Caco-2 (cell line): ENCODE results near the gene NOP10. TPM values are rescaled to one million over a fixed set of nuclear protein-coding genes. Genes with fewer than 3 reads are reported as not detected.

Experiments used
- BruUV-seq: library from RNA; stranded (reverse); fragments of 400-500 nt; replicated peaks from 2 replicates; lab custom pipeline; 2021; lab: Mats Ljungman, UMichigan
- CTCF ChIA-PET: fragments of 300-600 bp; sonication (Branson Sonifier 250); formaldehyde crosslinking; loops from one replicate; lab custom pipeline; 2022; ENCODE audit warnings: antibody characterized with exemption; lab: Charles Lee
- POLR2A ChIA-PET: fragments of 300-600 bp; sonication (Branson Sonifier 250); formaldehyde crosslinking; loops from one replicate; lab custom pipeline; 2022; ENCODE audit warnings: antibody characterized with exemption; lab: Charles Lee
- DNase-seq, 2 experiments: peaks; one replicate each; pipeline versions ENCODE4 v3.0.0 to v3.0.0-alpha.2; 2020 to 2022
- H3K27me3 ChIP-seq: replicated peaks from 2 replicates; pipeline ENCODE4 v1.6.0; 2011; ENCODE audit warnings: low read length; ENCODE audit not compliant: control insufficient read depth, insufficient read depth
- H3K36me3 ChIP-seq: 2 replicates; pipeline ENCODE4 v1.5.1; 2011; ENCODE audit warnings: low read length; ENCODE audit not compliant: control insufficient read depth, insufficient read depth
- H3K4me1 ChIP-seq: fragments of 250-450 bp; sonication (Bioruptor Pico); 2 replicates; pipeline ENCODE4 v1.5.1; 2020; ENCODE audit warnings: mild to moderate bottlenecking
- H3K4me3 ChIP-seq: 2 replicates; pipeline ENCODE4 v1.5.1; 2011; ENCODE audit warnings: low read depth, mild to moderate bottlenecking, control low read depth, low read length
- H3K9me3 ChIP-seq: fragments of 250-450 bp; sonication (Bioruptor Pico); 2 replicates; pipeline ENCODE4 v1.5.1; 2020; ENCODE audit warnings: mild to moderate bottlenecking, moderate library complexity
- H3K27ac Mint-ChIP-seq: one replicate; pipeline ENCODE4 v1.8.0; 2022; ENCODE audit warnings: mixed read lengths; ENCODE audit not compliant: unreplicated experiment
- H3K27me3 Mint-ChIP-seq: one replicate; pipeline ENCODE4 v1.8.0; 2022; ENCODE audit warnings: mixed read lengths; ENCODE audit not compliant: insufficient read depth, unreplicated experiment
- H3K36me3 Mint-ChIP-seq: one replicate; pipeline ENCODE4 v1.8.0; 2022; ENCODE audit warnings: mild to moderate bottlenecking, mixed read lengths; ENCODE audit not compliant: insufficient read depth, unreplicated experiment
- H3K4me1 Mint-ChIP-seq: one replicate; pipeline ENCODE4 v1.8.0; 2022; ENCODE audit warnings: low read depth, mixed read lengths; ENCODE audit not compliant: unreplicated experiment
- H3K4me3 Mint-ChIP-seq: one replicate; pipeline ENCODE4 v1.8.0; 2022; ENCODE audit warnings: mild to moderate bottlenecking, moderate library complexity, mixed read lengths; ENCODE audit not compliant: unreplicated experiment
- H3K9me3 Mint-ChIP-seq: one replicate; pipeline ENCODE4 v1.8.0; 2022; ENCODE audit warnings: mixed read lengths; ENCODE audit not compliant: unreplicated experiment
- CTCF ChIP-seq, 2 experiments: fragments of 200-600 bp in 1 of 2; IDR thresholded peaks; 1 replicate in 1 of 2; 2 replicates in 1 of 2; pipeline versions ENCODE4 v1.5.1 to v1.8.0; 2011 to 2022; ENCODE audit warnings: antibody characterized with exemption in 1 of 2, control low read depth in 1 of 2, inconsistent platforms in 1 of 2, low read depth in 1 of 2, low read length in 1 of 2, mild to moderate bottlenecking in 1 of 2, moderate library complexity in 1 of 2; ENCODE audit not compliant: insufficient read depth in 1 of 2, severe bottlenecking in 1 of 2, unreplicated experiment in 1 of 2
- intact Hi-C: fragments of 100-400 bp; cut with micrococcal nuclease; formaldehyde crosslinking; loops from one replicate; pipeline ENCODE4 v1.10.0; 2022; ENCODE audit not compliant: unreplicated experiment
- total RNA-seq: library from RNA; stranded (reverse); gene quantifications from 2 replicates; pipeline ENCODE4 v1.2.3, GENCODE V29; 2022

NOP10 gene
- total RNA-seq, 1 experiment from 2014 or later: 171 TPM

GRCh38 chr15:34365091-34365825 is 22.3 kb upstream of the NOP10 start:
- Mint-ChIP-seq H3K4me3 (peak overlapping the region; percentile 94), H3K9me3 (no peaks in the 10 kb centered on the region), H3K27me3 (no peaks in the 10 kb centered on the region), H3K27ac (peak overlapping the region; percentile 60), H3K4me1 (peaks cover 10% of the 10 kb centered on the region), H3K36me3 (peaks cover 17% of the 10 kb centered on the region)
- Histone ChIP-seq H3K36me3 (no peaks in the 10 kb centered on the region), H3K27me3 (no peaks in the 10 kb centered on the region), H3K4me1 (peaks cover 13% of the 10 kb centered on the region), H3K4me3 (no peak overlapping the region), H3K9me3 (no peaks in the 10 kb centered on the region)
- CTCF ChIA-PET: no interaction called here
- TF ChIP-seq CTCF (IDR thresholded peaks at IDR 0.05; ENCODE audit: insufficient read depth in 1 of 2, low read depth in 1 of 2, low read length in 1 of 2, severe bottlenecking in 1 of 2, unreplicated experiment in 1 of 2): no peak
- POLR2A ChIA-PET: interaction anchor here (0.8 kb wide), 2 partner anchors 27 to 72 kb away, joined by 3 to 4 read pairs; partner anchors contain the start of gene GOLGA8A
- intact Hi-C loops: loop anchor here (5.0 kb wide), 1 partner anchor 263 kb away; the partner anchor contains the start of genes EMC7 and PGBD4
- DNase-seq: no peak
- no TSS peak for BruUV-seq

DNA sequence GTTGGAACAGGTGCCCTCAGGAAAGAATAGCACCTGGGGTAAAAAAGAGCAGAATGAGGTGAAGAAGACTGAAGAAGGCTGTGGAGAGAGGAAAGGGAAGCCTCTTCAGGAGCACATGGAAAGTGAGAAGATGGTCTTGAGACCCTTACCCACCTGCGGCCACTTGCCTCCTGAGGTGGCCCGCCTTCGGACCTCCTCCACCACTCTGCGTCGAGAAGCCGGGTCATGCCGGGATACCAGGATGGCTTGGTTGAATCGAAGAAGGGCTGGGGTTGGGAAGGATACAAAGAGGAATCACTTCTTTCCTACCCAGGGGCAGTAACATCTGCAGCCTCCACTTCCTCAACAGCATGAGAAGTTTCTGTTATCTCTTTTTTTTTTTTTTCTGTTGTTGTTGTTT is 21.1 kb upstream of the NOP10 start:
- DNase-seq: no peak
- H3K27ac Mint-ChIP-seq: no peak overlapping the region
- Histone ChIP-seq H3K4me3 (no peak overlapping the region), H3K36me3 (no peaks in the 10 kb centered on the region), H3K4me1 (peaks cover 22% of the 10 kb centered on the region), H3K9me3 (no peaks in the 10 kb centered on the region), H3K27me3 (no peaks in the 10 kb centered on the region)
- no TSS peak for BruUV-seq
- ChIA-PET POLR2A (no interaction called here), CTCF (no interaction called here)
- intact Hi-C loops: no loop called here
- H3K4me1 Mint-ChIP-seq: peaks cover 16% of the 10 kb centered on the region
- H3K36me3 Mint-ChIP-seq: peaks cover 24% of the 10 kb centered on the region
- no peak overlapping the region for H3K4me3 Mint-ChIP-seq
- TF ChIP-seq CTCF (IDR thresholded peaks at IDR 0.05; ENCODE audit: insufficient read depth in 1 of 2, low read depth in 1 of 2, low read length in 1 of 2, severe bottlenecking in 1 of 2, unreplicated experiment in 1 of 2): no peak
- no peaks in the 10 kb centered on the region for H3K9me3 Mint-ChIP-seq
- no peaks in the 10 kb centered on the region for H3K27me3 Mint-ChIP-seq

DNA sequence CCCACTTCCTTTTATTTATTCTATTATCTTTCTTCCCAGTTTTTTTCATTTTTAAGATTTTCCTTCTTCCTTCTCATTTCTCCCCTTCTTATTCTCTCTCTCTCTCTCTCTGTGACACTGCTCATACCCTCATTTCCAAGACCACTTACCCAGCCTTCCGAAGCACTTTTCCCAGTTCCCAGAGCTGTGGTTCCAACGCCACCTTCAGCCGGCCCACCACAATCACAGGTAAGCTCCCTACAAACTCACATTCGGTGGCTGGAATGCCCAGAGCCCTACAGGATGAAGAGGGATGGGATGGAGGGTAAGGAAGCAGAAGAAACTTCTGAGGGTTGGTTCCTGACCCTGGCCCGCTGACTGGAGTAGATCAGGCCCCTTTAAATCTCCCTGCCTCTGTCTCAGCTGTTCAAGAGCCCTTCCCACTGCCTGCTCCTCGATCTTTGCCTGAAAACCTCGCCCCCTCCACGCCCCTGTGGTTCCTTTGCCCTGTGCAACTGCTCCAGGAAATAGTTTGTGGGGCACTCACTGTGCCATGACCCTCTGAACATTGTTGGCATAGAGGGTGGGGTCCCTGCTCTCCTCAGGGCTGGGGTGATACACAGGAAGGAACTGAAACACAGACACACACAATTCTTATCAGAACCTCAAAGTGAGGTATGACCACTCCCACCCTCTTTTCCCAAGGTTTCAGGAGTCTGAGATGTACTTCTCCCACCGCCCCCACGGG is 19.3 kb upstream of the NOP10 start:
- CTCF ChIA-PET: interaction anchor here (0.6 kb wide), 2 partner anchors 19 to 43 kb away, joined by 3 read pairs; partner anchors contain the start of genes NOP10 and NUTM1

More for the DNA sequence above, 19.3 kb upstream of the NOP10 start:
- Mint-ChIP-seq H3K27me3 (no peaks in the 10 kb centered on the region), H3K36me3 (peaks cover 30% of the 10 kb centered on the region), H3K9me3 (no peaks in the 10 kb centered on the region), H3K27ac (peak overlapping the region; percentile 5), H3K4me1 (peaks cover 22% of the 10 kb centered on the region), H3K4me3 (no peak overlapping the region)
- H3K36me3 ChIP-seq: 0 out of 2 replicates have a peak, but pooled peaks cover 2% of the 10 kb centered on the region
- intact Hi-C loops: no loop called here
- H3K27me3 ChIP-seq: no peaks in the 10 kb centered on the region
- H3K9me3 ChIP-seq: no peaks in the 10 kb centered on the region
- H3K4me1 ChIP-seq: peaks cover 22% of the 10 kb centered on the region
- no peak for DNase-seq
- POLR2A ChIA-PET: no interaction called here
- no peak for TF ChIP-seq CTCF (IDR thresholded peaks at IDR 0.05; ENCODE audit: insufficient read depth in 1 of 2, low read depth in 1 of 2, low read length in 1 of 2, severe bottlenecking in 1 of 2, unreplicated experiment in 1 of 2)
- no peak overlapping the region for H3K4me3 ChIP-seq
- BruUV-seq: no TSS peak
